Measurements from ENCODE around the gene FAM216A.
"Not testable (repeated sequence)": the region's sequence is repeated elsewhere in the genome, so short reads cannot be mapped to it uniquely, and the experiment has no call there.

Gene FAM216A, protein sequence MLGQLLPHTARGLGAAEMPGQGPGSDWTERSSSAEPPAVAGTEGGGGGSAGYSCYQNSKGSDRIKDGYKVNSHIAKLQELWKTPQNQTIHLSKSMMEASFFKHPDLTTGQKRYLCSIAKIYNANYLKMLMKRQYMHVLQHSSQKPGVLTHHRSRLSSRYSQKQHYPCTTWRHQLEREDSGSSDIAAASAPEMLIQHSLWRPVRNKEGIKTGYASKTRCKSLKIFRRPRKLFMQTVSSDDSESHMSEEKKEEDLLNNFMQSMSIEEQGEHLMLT

DNA sequence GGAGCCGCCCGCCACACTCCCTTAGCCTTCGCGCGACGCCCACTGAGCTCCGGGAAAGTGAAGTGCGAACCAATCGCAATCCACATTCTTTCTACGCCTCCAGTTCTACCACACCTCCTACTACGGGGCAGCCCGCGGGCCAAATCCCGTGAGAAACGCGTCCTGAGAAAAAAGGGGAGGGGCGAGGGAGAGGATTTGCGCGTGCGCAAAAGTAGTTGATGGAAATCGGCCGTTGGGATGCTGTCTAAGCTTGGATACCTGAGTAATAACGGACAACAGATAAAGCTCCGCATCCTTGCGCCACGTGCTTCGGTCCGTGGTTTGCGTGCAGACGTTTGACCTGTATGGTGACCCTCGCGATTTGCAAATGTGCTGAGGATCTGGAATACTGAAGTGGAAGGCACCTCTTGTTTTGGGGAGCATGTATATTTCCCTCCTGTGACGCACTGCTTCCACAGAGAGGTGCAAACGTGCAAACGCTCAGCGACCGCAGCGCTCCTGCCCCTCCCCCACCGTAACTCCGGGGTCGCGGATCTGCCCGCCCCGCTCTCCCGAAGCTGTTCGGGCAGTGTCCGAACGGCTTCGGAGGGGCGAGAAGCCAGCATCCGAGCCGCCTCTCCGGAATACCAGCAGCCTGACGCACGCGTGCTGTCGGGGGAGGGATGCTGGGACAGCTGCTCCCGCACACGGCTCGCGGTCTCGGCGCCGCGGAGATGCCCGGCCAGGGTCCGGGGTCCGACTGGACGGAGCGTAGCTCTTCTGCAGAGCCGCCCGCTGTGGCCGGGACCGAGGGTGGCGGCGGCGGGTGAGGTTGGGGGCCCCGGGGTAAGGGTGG is at the start of gene FAM216A, which contains the start of gene GPN3:
TSS of gene FAM216A (plus strand) at position 632 of the 835 bp plus-strand sequence. CDS start at position 663, 31 bp downstream.
TSS of gene GPN3 (minus strand) at position 44 of the 835 bp plus-strand sequence. CDS start 54 bp downstream, outside the sequence.
- DNase-seq (ENCODE audit: low spot score): peak; percentile 98

DNA sequence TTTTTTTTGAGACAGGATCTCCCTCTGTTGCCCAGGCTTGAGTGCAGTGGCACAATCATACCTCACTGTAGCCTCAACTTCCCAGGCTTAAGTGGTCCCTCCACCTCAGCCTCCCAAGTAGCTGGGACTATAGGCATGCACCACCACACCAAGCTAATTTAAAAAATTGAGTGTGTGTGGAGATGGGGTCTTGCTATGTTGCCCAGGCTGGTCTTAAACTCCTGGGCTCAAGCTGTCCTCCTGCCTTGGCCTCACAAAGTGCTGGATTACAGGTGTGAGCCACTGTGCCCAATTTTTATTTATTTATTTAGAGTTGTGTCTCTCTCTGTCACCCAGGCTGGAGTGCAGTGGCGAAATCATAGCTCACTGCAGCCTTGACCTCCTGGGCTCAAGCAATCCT is 48.0 kb upstream of the FAM216A start:
- DNase-seq (ENCODE audit: low spot score): not testable (repeated sequence)

DNA sequence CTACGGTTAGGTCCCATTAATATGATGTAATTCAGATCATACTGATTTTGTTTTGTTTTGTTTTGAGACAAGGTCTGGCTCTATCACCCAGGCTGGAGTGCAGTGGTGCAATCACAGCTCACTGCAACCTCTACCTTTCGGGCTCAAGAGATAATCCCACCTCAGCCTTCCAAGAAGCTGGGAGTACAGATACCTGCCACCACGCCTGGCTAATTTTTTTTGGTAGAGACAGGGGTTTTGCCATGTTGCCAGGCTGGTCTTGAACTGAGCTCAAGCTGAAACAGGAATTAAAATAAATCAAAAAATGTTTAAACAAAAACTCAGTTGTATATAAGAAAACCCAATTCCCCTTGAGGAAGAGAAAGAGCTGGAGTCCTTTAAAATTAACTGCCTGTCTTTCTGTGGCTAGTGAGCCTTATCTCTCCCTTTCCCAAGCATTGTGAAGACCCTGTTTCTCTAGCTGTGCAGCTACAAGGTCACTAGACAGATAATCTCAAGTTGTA is 47.4 kb upstream of the FAM216A start:
- no peak for DNase-seq (ENCODE audit: low spot score)

DNA sequence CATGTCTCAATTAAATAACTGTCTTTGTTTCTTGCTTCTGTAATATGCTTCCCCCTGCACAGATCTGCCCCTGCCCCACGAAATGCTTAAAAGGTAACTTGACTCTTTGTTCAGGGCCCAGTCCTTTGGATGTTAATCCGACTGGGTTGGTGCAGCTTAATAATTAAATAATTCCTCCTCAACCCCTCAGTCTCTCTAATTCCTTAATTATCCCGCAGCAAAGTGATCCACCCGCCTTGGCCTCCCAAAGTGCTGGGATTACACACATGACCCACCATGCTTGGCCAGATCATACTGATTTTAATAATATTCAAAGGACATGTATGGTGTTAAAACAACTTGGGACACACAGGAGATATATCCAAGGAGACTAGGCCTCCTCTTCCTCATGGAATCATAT is 46.9 kb upstream of the FAM216A start:
- no peak for DNase-seq (ENCODE audit: low spot score)

GRCh38 chr12:110424237-110424636 is 44.4 kb upstream of the FAM216A start:
- DNase-seq (ENCODE audit: low spot score): no peak

- no peak for DNase-seq (ENCODE audit: low spot score)
These were observed 42.2 kb upstream of the FAM216A start for GRCh38 chr12:110426406-110426805.

DNA sequence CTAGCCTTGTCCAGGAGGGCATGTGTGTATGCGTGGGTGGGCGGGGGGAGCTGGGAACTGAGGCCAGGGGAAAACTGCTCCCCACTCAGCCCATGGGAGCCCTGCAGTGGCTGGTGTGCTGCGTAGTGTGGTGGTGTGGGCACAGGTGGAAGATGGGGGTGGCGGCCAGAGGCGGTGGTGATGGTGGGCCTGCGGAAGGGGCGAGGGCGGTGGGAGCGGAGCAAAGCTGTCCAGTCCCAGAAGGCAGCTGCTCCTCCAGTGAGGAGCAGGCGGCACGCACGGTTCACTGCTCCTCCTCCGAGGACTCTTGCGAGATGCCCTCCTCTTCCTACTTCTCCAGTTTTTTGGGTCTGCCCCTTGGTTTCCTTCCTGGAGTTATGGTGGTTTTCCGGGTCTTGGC is 39.0 kb upstream of the FAM216A start:
- not testable (repeated sequence) for DNase-seq (ENCODE audit: low spot score)

DNA sequence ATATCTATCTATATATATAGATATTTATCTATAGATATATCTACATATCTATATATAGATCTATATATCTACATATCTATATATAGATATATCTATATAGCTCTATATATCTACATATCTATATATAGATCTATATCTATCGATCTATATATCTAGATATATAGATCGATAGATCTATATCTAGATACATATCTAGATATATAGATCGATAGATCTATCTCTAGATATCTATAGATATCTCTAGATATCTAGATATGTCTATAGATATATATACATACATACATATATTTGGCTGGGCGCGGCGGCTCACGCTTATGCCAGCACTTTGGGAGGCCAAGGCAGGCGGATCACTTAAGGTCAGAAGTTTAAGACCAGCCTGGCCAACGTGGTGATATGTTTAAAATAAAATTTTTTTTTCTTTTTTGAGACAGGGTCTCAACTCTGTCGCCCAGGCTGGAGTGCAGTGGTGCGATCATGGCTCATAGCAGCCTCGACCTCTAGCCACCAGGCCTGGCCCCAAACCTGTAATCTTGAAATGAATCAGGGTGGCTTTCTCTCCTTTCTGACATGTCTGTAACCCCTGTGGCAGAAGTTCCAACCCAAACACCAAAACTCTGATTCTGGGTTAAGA is 36.6 kb upstream of the FAM216A start:
- peak; percentile 35 for DNase-seq (ENCODE audit: low spot score)

DNA sequence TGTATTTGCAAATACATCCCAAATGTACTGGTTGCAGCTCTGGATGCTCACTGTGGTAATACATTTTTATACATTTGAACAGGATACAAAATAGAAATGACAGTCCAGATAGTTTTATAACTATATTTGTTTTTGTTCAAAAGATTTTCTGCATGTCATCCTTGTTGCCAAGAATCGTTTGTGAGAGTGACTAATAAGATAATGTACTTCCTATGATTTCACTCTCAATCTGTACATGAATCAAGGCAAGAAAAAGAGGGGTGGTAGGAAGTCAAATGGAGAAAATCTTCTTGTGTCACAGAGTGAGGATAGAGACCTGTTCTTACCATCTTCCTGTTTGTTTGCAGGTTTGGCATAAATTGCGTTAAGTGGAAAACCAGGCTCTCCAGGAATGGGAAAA is 32.4 kb upstream of the FAM216A start:
- DNase-seq (ENCODE audit: low spot score): no peak

DNA sequence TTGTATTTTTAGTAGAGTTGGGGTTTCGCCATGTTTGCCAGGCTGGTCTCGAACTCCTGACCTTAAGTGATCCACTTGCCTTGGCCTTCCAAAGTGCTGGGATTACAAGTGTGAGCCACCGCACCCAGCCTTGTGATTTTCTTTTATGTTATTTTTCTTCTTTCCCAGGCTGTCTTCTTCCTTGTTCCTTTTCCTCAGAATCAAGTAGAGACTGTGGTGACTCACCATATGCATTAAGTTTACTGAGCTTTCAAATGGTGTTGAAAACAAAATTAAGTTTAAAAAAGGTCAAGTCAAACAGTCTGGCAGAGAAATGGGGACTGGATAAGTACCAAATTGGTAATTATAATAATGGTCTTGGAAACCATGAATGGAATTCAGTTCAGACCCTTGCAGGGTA is 24.2 kb upstream of the FAM216A start:
- no peak for DNase-seq (ENCODE audit: low spot score)

GRCh38 chr12:110449799-110450497 is 18.7 kb upstream of the FAM216A start, which contains the start of gene ARPC3:
Gene ARPC3 (minus strand): TSS chr12:110450337. CDS start chr12:110450260, 77 bp downstream.
- DNase-seq (ENCODE audit: low spot score): peak; percentile 96

DNA sequence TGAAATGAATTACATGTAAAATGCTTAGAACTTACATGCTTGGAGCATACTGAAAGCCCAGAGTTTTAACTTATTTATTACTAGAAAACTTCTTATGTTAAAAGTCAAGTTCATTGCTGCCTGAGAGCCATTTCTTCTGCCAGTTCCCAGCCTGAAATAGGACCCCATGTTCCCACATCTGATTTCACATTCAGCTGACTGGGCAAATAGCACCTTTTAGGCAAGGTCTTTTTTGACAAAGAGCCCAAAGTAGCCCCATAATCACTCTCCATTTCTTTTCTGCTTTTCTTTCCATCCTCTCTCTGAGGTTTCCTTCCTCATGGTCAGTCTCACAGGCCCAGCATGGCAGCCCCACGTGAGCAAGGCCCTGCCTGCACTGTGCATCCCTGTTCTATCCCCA is 17.4 kb upstream of the FAM216A start:
- no peak for DNase-seq (ENCODE audit: low spot score)

GRCh38 chr12:110453569-110454296 is 14.9 kb upstream of the FAM216A start:
- DNase-seq (ENCODE audit: low spot score): no peak

DNA sequence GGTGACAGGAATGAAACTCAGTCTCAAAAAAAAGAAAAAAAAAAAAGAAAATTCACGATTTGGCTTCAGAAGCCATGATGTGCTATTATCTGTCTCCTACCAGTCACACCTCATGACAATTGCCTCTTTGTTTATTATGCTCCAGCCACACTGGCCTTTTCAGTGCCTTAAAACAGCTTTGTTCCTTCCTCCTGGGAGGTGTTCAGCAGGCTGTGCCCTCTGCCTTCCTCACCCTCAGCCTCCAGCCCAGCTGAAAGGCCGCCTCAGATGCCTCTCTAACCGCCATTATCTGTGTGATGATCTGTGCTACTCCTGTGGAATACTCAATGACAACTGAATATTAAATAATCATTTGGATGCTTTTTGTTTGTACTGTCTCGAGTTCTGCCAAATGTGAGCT is 9.9 kb upstream of the FAM216A start:
- DNase-seq (ENCODE audit: low spot score): no peak

DNA sequence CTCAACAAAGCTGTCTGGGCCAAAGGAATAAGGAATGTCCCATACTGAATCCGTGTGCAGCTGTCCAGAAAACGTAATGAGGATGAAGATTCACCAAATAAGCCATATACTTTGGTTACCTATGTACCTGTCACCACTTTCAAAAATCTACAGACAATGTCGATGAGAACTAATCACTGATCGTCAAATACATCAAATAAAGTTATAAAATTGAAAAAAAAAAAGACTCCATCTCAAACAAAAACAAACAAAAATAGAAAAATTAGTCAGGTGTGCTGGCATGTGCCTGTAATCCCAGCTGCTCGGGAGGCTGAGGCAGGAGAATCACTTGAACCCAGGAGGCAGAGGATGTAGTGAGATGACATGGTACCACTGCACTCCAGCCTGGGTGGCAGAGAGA is 7.5 kb upstream of the FAM216A start:
- not testable (repeated sequence) for DNase-seq (ENCODE audit: low spot score)

DNA sequence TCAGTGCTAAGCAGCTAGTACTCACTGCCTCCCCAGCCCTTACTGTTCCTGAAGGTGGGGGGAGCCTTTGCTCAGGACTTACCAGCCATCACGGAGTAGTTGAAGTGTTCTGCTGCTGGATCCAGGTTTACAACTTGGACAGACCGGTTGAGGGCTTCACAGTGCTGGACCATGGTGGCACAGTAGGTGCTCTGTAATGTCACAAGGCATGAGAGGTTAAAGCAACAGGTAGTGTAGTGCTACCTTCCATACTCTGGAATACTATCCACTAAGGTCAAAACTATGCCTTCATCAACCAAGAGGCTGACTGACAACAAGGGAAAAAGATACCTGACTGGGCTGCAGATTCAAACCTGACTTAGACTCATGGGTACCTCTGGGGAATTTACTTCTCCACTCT is 3.6 kb upstream of the FAM216A start:
- no peak for DNase-seq (ENCODE audit: low spot score)

DNA sequence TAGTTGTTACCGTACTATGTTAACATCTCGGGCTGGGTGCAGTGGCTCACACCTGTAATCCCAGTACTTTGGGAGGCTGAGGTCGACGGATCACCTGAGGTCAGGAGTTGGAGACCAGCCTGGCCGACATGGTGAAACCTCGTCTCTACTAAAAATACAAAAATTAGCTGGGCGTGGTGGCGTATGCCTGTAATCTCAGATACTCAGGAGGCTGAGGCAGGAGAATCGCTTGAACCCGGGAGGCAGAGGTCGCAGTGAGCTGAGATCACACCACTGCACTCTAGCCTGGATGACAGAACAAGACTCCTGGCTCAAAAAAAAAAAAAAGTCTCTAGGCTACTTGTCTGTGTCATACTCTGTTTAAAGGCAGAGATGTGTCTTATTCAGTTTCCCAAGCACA is 2.9 kb upstream of the FAM216A start:
- DNase-seq (ENCODE audit: low spot score): not testable (repeated sequence)

GRCh38 chr12:110466791-110467190 is 1.9 kb upstream of the FAM216A start:
- DNase-seq (ENCODE audit: low spot score): no peak

DNA sequence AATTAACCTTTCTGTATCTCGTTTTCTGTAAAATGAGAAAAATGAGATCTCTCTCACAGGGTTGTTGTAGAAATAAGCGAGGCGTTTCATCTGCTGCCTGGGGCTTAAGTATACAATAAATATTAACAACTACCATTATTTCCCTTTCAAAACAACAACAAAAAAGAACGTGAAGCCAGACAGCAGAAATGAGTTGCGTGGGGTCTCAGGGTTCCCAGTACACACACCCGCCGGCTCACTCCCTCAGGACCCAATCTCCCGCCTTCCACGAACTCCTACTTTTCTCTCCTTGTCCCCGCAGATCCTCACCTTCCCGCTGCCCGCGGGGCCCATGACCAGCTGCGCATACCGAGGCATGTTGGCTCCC is 815 bp upstream of the FAM216A start:
- no peak for DNase-seq (ENCODE audit: low spot score)

GRCh38 chr12:110475426-110475825 is 6.8 kb downstream of the FAM216A start:
- no peak for DNase-seq (ENCODE audit: low spot score)

All from activated CD4-positive, alpha-beta T cell treated with anti-CD3 and anti-CD28 coated beads, Interleukin-2, Interleukin-4, amounts not matched to agents 100 ng/mL and 50 ng/mL, durations not matched to agents 16 hours and 8 hours (primary cell).